Retinal pigment epithelial cell (primary cell): ENCODE measurements around the gene MAFB.

ENCODE experiments used
- DNase-seq: peaks from one replicate; pipeline ENCODE4 v3.0.0-alpha.2; 2010; ENCODE audit warnings: low read depth
- H3K4me3 ChIP-seq: 2 replicates; pipeline ENCODE4 v1.5.1; 2011; ENCODE audit warnings: mild to moderate bottlenecking, low read length, control low read depth, moderate library complexity
- CTCF ChIP-seq: conservative IDR thresholded peaks from 2 replicates; pipeline ENCODE4 v1.5.1; 2011; ENCODE audit warnings: low read depth, low read length, control low read depth, inconsistent platforms

The MAFB gene

GRCh38 chr20:40635971-40636370 is 53.1 kb downstream of the MAFB start:
- no peak for TF ChIP-seq CTCF
- DNase-seq: no peak
- no peak overlapping the region for H3K4me3 ChIP-seq
